PC-3 (cell line): ENCODE data around the gene PIK3R3.

ENCODE experiments used
- CTCF ChIP-seq: fragments of 300-600 bp; sonication (generic); conservative IDR thresholded peaks from 2 replicates; pipeline ENCODE4 v1.5.1; 2017; ENCODE audit warnings: antibody characterized with exemption, low read depth, mild to moderate bottlenecking, low read length
- EZH2 ChIP-seq: fragments of 300-600 bp; sonication (generic); IDR thresholded peaks from one replicate; pipeline ENCODE4 v1.6.1; 2017; ENCODE audit warnings: antibody characterized with exemption, mild to moderate bottlenecking, low read length; ENCODE audit not compliant: unreplicated experiment

GRCh38 chr1:46061146-46061545 is 71.3 kb downstream of the PIK3R3 start:
- TF ChIP-seq CTCF (no peak), EZH2 (no peak)
